Uterus (tissue), 4 donors: ENCODE results near the gene KIAA1755. TPM values are rescaled to one million over a fixed set of nuclear protein-coding genes. Genes with fewer than 3 reads are reported as not detected.

Source experiments
- DNase-seq, 2 donors: peaks; one replicate each; pipeline ENCODE4 v3.0.0-alpha.2; 2019 to 2020
- H3K27ac ChIP-seq, 2 donors: fragments of 200-600 bp; sonication (generic); 1 replicate in 1 of 2; 2 replicates in 1 of 2; pipeline ENCODE4 v1.5.1; 2016 to 2018
- H3K27me3 ChIP-seq, 2 donors: fragments of 200-600 bp; sonication (generic); one replicate each; pipeline ENCODE4 v1.5.1; 2018 to 2019; ENCODE audit warnings: control low read depth in 1 of 2
- H3K36me3 ChIP-seq, 2 donors: fragments of 200-600 bp; sonication (generic); one replicate each; pipeline ENCODE4 v1.5.1; 2019; ENCODE audit warnings: control low read depth in 1 of 2
- H3K4me1 ChIP-seq, 2 donors: fragments of 200-600 bp; sonication (generic); one replicate each; pipeline ENCODE4 v1.5.1; 2018 to 2019; ENCODE audit warnings: control low read depth in 1 of 2
- H3K4me3 ChIP-seq, 2 donors: fragments of 200-600 bp; sonication (generic); 1 replicate in 1 of 2; 2 replicates in 1 of 2; pipeline ENCODE4 v1.5.1; 2018 to 2019; ENCODE audit warnings: mild to moderate bottlenecking in 1 of 2
- H3K9me3 ChIP-seq, 2 donors: fragments of 200-600 bp; sonication (generic); one replicate each; pipeline ENCODE4 v1.5.1; 2019; ENCODE audit warnings: control low read depth in 1 of 2
- POLR2A ChIP-seq, 2 donors: fragments of 450-650 bp; IDR thresholded peaks; one replicate each; pipeline ENCODE4 v1.6.1; 2016; ENCODE audit warnings: antibody characterized with exemption in 2 of 2, mild to moderate bottlenecking in 1 of 2, moderate library complexity in 1 of 2
- intact Hi-C: fragments of 100-400 bp; cut with DNase I; formaldehyde crosslinking; loops from one replicate; pipeline ENCODE4 v1.15.1; 2023; ENCODE audit warnings: low total_unique reads
- total RNA-seq, 4 donors: library from RNA; depleted of rRNA in 3 of 4; stranded (reverse); fragments of >200 nt in 3 of 4; gene quantifications; one replicate each; pipeline versions ENCODE4 v1.1.0 to v1.2.4, GENCODE V29; 2014 to 2023
- TF ChIP-seq, protein P1 (sequence below), 4 experiments: fragments of 200-600 bp in 2 of 4; fragments of 450-650 bp in 2 of 4; sonication (generic) in 2 of 4; IDR thresholded peaks; one replicate each; pipeline ENCODE4 v1.5.1; 2016 to 2019; ENCODE audit warnings: antibody characterized with exemption in 4 of 4, mild to moderate bottlenecking in 2 of 4, moderate library complexity in 1 of 4
- donor health status: DM: yes; HTN: yes; CAD: no.

The KIAA1755 gene
- total RNA-seq, 4 donors from 2014 or later: 5.3 to 47.6 (median 15.7) TPM

DNA sequence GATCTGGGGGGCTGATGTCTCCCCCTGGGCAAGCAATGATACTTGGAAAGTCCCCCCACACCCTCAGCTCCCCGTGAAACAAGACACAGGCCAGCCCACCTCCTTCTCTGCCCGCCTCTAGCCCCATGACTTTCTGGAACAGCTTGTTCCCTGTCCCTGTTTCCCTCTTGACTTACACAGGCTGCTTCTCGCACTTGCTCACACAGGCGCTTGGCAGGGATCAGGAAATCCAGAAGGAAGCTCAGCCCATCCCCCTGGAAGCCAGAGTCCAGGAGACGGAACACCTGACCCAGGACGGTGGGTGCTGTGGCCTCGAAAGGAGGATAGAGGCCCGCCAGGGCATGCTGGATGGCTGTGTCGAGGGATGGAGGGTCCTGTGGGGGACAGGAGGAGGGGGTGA lies 14.8 kb downstream of the KIAA1755 start:
- Histone ChIP-seq H3K9me3 (peaks cover 0 to 4% of the 10 kb centered on the region in 2 donors), H3K4me3 (no peak overlapping the region), H3K36me3 (no peaks in the 10 kb centered on the region), H3K27me3 (no peaks in the 10 kb centered on the region), H3K4me1 (no peaks in the 10 kb centered on the region), H3K27ac (peak overlapping the region; percentile 50 to 72)
- DNase-seq: peak; percentile 46 to 67
- intact Hi-C loops: no loop called here
- TF ChIP-seq POLR2A (IDR thresholded peaks at IDR 0.05): no peak
- TF ChIP-seq, protein P1, sequence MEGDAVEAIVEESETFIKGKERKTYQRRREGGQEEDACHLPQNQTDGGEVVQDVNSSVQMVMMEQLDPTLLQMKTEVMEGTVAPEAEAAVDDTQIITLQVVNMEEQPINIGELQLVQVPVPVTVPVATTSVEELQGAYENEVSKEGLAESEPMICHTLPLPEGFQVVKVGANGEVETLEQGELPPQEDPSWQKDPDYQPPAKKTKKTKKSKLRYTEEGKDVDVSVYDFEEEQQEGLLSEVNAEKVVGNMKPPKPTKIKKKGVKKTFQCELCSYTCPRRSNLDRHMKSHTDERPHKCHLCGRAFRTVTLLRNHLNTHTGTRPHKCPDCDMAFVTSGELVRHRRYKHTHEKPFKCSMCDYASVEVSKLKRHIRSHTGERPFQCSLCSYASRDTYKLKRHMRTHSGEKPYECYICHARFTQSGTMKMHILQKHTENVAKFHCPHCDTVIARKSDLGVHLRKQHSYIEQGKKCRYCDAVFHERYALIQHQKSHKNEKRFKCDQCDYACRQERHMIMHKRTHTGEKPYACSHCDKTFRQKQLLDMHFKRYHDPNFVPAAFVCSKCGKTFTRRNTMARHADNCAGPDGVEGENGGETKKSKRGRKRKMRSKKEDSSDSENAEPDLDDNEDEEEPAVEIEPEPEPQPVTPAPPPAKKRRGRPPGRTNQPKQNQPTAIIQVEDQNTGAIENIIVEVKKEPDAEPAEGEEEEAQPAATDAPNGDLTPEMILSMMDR (IDR thresholded peaks at IDR 0.05): no peak

DNA sequence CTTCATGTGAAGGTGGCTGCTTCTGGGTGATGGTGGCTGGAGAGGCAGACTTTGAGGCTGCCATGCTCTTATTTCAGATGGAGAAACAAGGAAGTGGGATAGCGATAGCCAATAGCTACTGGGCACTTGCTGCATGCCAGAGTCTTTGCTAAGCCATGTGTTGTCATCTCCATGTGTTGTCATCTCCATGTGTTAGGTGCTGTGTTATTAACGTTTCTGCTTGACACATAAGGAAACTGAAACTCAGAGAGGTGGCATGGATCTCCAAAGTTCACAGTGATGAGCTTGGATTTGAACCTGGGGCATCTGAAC lies 16.9 kb downstream of the KIAA1755 start:
- TF ChIP-seq POLR2A (IDR thresholded peaks at IDR 0.05): no peak
- H3K27ac ChIP-seq: no peak overlapping the region
- H3K36me3 ChIP-seq: no peaks in the 10 kb centered on the region
- H3K9me3 ChIP-seq: peaks cover 0 to 4% of the 10 kb centered on the region in 2 donors
- no peaks in the 10 kb centered on the region for H3K4me1 ChIP-seq
- H3K4me3 ChIP-seq: no peak overlapping the region
- intact Hi-C loops: no loop called here
- DNase-seq: no peak
- no peaks in the 10 kb centered on the region for H3K27me3 ChIP-seq

DNA sequence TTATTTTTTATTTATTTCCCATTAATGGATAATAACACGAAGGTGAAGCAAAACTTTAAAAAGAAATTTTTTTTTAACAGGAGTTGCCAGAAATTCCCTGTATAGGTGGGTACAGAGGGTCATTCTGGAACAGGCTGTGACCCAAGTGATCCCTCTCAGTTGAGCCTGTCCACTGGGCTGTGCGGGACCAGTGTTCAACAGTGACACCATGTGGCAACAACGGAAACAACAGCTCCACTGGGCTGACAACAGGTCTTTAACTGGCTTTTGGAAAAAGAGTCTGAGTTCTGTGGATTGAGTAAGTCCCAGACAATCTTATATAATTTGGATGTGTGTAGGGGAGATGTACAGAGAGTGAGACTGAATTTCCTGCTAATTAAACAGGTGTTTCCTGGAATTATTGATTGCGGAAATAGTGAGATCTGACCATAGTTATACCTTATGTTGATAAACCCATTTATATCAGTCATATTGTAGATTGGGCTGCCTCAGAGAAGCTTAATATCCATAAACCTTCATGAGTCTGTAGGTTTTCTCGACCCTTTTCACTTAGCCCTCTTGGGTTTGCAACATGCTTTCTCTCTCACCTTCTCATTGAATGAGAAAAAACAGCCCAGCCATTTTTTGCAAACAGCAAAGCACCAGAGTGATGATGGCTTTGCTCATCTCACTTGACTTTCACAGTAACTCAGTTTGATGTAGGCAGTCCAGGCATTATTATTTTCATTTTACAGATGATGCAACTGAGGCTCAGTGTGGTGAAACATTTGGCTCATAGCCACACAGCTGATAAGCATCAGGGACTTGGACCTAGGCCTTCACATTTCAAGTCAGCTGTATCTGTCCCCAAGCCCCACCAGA lies 17.5 kb downstream of the KIAA1755 start:
- H3K4me1 ChIP-seq: no peaks in the 10 kb centered on the region
- intact Hi-C loops: no loop called here
- TF ChIP-seq POLR2A (IDR thresholded peaks at IDR 0.05): no peak
- TF ChIP-seq, protein P1 (IDR thresholded peaks at IDR 0.05): no peak
- no peaks in the 10 kb centered on the region for H3K36me3 ChIP-seq
- H3K27ac ChIP-seq: no peak overlapping the region
- peaks cover 0 to 4% of the 10 kb centered on the region in 2 donors for H3K9me3 ChIP-seq
- H3K27me3 ChIP-seq: no peaks in the 10 kb centered on the region
- no peak overlapping the region for H3K4me3 ChIP-seq
- no peak for DNase-seq

GRCh38 chr20:38241201-38241600 lies 19.3 kb downstream of the KIAA1755 start:
- no peak overlapping the region for H3K4me3 ChIP-seq
- H3K9me3 ChIP-seq: peaks cover 0 to 4% of the 10 kb centered on the region in 2 donors
- no peak for TF ChIP-seq POLR2A (IDR thresholded peaks at IDR 0.05)
- TF ChIP-seq, protein P1 (IDR thresholded peaks at IDR 0.05): no peak
- no peaks in the 10 kb centered on the region for H3K36me3 ChIP-seq
- no peaks in the 10 kb centered on the region for H3K4me1 ChIP-seq
- H3K27ac ChIP-seq: no peak overlapping the region
- no peaks in the 10 kb centered on the region for H3K27me3 ChIP-seq
- intact Hi-C loops: no loop called here
- no peak for DNase-seq

- Histone ChIP-seq H3K27ac (peak overlapping the region; percentile 14 to 41), H3K36me3 (no peaks in the 10 kb centered on the region), H3K4me1 (no peaks in the 10 kb centered on the region), H3K4me3 (no peak overlapping the region), H3K9me3 (peaks cover 0 to 4% of the 10 kb centered on the region in 2 donors), H3K27me3 (no peaks in the 10 kb centered on the region)
- TF ChIP-seq POLR2A (IDR thresholded peaks at IDR 0.05): no peak
- TF ChIP-seq, protein P1 (IDR thresholded peaks at IDR 0.05): no peak
- no peak for DNase-seq
- intact Hi-C loops: loop anchor here (10.0 kb wide), 1 partner anchor 85 kb away; no protein-coding TSS in a partner anchor
These were observed 21.1 kb downstream of the KIAA1755 start for GRCh38 chr20:38239441-38239840.
